GM21423 (cell line): ENCODE results near the gene MTHFD1L.

Experiments
- ATAC-seq: cut with Tn5 transposase; IDR thresholded peaks from one replicate; pipeline ENCODE4 v1.9.1; 2021; ENCODE audit warnings: mild to moderate bottlenecking, moderate library complexity; ENCODE audit not compliant: unreplicated experiment

MTHFD1L gene

DNA sequence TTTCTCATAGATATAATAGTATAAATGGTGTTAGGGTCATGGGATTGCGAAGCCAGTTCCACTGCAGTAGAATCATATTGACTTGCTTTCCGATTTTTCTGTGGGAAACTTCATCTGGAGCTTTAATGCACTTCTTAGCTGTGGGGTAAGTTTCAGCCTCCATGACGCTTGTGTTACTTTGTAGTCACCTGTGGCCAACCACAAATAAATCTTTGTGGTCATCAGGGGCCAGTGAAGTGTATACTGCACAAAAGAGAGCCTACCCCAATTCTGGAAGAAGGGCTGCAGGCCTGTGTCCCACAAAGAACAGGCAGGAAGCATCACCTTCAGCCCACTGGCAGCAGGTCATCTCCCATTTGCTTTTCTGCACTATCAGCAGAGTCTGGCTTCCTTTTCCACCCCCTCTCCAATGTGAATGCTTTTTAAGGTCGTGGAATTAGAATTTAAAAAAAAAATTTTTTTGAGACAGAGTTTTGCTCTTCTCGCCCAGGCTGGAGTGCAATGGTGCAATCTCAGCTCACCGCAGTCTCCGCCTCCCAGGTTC is 32.0 kb downstream of the MTHFD1L start:
- peak; percentile 66 for ATAC-seq

GRCh38 chr6:150898399-150899170 is 33.1 kb downstream of the MTHFD1L start:
- no peak for ATAC-seq

DNA sequence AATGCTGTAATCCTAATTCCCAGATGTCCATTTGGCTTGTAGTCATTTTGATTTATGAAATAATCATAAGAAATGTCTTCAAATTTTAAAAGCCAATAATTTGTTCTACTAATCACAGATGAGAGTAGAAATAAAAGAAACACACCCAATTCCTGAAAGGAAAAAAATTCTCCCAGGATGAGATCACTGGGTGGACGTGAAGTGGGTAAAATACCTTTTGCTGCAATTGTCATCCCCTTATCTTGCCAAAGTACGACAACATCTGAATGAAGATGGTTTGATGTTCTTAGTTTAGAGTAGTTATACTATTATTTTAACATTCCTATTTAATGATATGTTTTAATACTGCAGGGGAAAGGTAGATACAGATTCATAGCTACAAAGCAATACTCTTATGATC is 33.7 kb downstream of the MTHFD1L start:
- no peak for ATAC-seq

DNA sequence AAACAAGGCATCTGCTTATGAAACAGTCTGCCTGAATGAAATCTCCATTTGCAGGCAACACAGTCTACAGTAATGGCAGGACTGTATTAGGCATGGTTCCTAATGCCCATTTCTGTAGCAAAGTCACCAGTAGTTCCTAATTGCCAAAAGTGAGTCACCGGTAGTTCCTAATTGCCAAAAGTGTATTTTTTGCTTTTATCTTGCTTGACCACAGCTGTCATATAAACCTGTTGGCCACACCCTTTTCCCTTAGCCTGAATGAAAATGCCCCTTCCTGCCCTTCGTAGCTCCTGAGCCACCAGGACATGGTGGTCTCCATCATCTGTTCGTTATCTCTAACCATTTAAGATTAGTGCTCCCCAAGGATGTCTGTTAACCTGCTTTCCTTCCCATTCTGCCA is 34.5 kb downstream of the MTHFD1L start:
- no peak for ATAC-seq

DNA sequence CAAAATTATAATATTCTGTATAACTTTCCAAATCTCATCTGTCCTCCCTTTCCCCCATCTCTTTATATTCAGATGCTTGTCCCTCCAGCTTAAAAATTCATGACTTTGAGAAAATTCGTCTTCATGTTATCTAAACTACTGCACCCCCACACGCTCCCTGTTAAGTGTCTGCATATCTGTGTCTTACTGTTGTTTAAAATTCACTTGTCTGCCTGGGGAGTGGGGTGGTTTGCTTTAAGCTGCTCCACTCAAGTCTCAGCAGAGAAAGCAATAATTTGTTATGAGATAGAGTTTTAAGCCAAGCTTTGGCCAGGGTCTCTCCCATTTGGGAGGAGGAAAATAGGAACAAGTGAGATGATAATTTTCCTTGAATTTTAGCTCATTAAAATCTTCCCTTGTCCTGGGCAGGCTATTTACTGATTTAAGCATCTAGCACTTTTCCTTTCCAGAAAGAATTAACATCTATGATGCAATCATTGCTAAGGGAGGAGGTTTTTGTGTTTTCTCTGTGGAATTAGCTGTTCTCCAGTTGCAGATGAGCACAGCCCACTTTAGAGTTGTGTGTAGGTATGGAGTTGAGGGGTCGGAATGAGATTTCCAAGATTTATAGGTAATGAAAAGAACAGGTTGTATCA is 36.8 kb downstream of the MTHFD1L start:
- ATAC-seq: no peak

DNA sequence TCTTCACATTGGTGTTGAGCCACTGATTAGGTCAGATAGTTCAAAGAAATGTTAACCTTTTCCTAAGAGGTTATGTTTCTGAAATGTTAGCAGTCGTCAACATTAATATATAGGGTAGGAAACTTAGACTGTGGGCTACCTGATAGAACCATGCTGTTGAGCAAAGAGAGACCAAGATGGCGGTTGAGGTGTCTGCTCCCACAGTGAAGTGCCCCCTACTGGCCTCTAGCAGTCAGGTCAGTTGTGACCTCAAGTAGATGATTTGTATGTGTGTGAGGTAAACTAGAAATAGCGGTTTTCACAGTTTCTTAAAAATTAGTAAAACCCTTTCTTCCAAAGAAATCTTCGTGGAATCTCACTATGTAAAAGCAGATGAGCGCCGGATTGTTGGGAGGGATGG is 40.3 kb downstream of the MTHFD1L start:
- no peak for ATAC-seq

DNA sequence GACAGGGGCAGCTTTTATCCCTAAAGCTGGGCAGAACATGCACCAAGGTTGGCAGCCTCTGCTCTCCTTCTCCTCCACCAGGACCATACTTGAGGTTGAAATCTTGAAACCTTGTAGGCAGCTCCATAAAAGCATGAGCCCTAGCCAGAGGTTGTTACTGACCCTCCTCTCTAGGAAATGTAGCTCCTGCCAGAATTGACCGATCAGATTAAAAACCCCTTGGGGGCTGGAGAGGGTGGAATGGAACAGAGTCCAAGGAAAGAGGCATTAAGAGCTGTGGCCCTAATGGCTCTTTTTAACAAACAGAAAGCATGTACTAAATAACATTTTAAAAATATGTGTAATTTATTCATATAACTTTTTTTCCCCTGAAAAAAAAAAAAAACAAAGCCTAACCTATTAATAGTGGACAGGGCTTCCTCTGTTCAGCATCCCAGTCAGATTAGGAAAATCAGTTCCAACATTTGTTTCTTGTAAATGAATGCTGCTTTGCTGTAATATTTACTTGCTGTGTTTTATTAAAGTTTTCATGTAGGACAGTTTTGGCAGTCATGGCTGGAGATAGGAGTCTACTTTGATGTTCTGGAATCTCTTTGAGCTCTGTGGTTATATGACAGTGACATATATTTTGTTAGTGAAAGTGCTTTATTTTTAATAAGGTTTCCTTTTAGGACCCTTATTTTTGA is 41.3 kb downstream of the MTHFD1L start:
- no peak for ATAC-seq

GRCh38 chr6:150907383-150907782 is 41.9 kb downstream of the MTHFD1L start:
- no peak for ATAC-seq

GRCh38 chr6:150908901-150909300 is 43.4 kb downstream of the MTHFD1L start:
- ATAC-seq: no peak

GRCh38 chr6:150910561-150910960 is 45.1 kb downstream of the MTHFD1L start:
- no peak for ATAC-seq

DNA sequence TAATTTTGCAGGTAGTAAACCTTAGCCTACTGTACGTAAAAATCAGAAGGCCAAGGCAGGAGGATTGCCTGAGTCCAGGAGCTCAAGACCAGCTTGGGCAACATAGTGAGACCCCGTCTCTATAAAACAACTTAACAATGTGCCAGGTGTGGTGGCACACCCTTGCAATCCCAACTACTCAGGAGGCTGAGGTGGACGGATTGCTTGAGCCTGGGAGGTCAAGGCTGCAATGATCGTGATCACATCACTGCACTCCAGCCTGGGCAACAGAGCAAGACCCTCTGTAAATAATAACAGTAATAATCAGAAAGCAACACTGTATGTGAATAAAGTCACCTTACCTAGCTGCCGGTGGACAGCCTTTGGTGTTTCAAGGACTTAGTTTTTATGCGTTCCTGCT is 48.9 kb downstream of the MTHFD1L start:
- no peak for ATAC-seq

DNA sequence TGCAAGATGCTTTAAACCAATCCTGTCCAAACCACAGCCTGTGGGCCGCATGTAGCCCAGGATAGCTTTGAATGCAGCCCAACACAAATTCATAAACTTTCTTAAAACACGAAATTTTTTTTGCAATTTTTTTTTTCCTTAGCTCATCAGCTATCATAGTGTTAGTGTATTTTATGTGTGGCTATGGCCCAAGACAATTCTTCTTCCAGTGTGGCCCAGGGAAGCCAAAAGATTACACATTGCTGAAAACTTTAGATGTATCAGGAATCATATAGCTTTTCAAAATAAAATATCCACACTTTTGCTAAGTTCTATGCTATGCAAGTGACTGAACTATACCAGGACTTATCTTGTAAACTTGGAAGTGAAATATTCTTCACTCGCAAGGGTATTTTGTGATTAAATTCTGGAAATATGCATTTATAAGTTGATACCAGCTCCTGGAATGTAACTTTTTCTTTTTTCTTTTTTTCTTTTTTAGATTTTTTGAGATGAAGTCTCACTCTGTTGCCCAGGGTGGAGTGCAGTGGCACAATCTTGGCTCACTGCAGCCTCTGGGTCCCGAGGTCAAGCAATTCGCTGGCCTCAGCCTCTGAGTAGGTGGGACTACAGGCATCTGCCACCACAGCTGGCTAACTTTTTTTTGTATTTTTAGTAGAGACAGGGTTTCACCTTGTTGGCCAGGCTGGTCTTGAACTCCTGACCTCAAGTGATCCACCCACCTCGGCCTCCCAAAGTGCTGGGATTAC is 49.8 kb downstream of the MTHFD1L start:
- ATAC-seq: no peak

- no peak for ATAC-seq
Measured at GRCh38 chr6:150915880-150916265, 50.4 kb downstream of the MTHFD1L start.

DNA sequence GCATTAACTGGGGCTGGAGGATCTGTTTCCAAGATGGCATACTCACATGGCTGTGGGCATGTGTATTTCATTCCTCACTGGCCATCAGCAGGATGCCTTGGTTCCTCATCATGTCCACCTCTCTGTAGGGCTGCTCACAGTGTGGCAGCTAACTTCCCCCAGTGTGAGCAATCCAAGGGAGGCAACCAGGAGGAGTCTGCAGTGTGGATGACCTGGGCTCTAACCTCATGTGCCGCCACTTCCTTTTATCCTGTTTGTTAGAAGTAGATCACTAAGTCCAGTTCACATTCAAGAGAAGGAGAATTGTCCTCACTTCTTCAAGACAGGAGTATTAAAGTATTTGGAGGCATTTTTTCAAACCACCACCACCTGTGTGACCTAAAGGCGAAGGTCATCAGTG is 54.4 kb downstream of the MTHFD1L start:
- no peak for ATAC-seq

DNA sequence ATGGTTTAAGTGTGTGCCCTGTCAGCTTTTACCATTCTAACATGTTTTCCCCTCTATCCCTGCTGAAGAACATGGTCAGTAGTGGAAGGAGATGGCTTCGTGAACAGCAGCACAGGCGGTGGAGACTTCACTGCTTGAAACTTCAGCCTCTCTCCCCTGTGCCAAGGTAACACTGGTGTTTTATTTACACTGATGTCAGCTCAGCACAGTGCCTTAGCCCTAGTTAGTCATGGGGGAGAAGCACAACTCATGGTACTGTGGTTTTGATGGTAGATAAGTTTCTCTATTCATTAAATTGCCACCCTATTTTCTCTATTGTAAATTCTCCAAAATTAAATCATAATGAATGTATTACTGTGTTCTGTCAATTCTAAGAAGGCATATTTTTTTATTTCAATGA is 56.6 kb downstream of the MTHFD1L start:
- ATAC-seq: no peak

GRCh38 chr6:150924808-150925589 is 59.5 kb downstream of the MTHFD1L start:
- no peak for ATAC-seq

DNA sequence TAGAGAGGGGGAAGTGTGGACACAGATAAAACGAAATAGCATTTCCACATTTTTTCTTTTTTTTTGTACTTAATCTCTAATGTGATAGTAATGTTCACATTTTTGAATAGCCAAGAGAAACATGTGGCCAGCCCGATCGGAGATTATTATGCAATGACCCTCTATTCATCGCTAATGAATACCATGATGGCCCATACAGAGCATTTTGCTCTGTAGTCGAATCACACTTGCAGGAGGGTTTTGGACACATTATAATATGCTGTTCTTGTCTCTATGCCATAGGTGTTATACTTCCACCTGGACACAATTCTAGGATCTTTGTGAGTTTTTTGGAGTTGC is 60.1 kb downstream of the MTHFD1L start:
- ATAC-seq: no peak

- ATAC-seq: no peak
Measured at GRCh38 chr6:150925976-150926375, 60.5 kb downstream of the MTHFD1L start.

DNA sequence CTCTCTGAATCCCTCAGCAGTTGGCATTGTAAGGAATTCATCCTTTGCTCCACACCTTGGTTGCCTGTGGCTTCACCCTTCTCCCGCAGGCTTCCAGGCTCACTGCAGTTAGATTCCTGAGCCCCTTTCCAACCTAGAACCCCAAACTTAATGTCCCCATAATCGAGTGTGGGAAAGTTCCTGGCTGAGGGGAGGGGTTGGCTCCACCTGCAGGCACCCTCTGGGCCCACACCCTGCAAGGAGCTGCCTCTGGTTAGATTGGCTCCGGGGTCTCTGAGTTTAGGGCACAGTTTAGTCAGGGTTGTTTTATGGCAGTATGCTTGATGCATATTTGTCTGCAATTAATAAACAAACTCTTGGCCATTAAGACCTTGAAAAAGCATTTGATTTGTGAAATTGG is 63.4 kb downstream of the MTHFD1L start:
- ATAC-seq: no peak

DNA sequence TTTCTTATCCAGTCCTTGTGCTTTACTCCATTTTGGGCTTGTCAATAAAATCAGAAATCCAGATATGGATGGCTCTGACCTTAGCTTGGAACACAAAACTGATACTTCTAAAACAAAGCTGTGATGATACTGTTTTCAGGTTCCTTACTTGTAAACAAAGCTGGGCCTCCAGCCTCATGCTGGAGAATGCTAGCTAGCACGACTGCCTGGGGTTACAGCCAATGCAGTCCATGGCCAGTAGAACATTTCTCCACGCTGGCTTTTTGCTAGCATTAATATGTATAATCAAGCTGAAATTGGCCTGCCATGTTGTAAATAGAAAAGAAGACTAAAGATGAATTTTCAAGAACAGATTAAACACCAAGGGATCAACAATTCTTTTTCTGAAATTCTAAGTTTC is 63.9 kb downstream of the MTHFD1L start:
- no peak for ATAC-seq

- ATAC-seq: no peak
Measured at GRCh38 chr6:150930841-150931240, 65.3 kb downstream of the MTHFD1L start.
